Neural crest cell (in vitro differentiated cells): ENCODE data around the gene LTA. TPM values are rescaled to one million over a fixed set of nuclear protein-coding genes. Genes with fewer than 3 reads are reported as not detected.

Source experiments
- DNase-seq: peaks from one replicate; pipeline ENCODE4 v3.0.0; 2021; ENCODE audit warnings: low read depth, mixed read lengths, low spot score
- H3K27ac Mint-ChIP-seq: one replicate; pipeline ENCODE4 v1.8.0; 2021; ENCODE audit warnings: mild to moderate bottlenecking, mixed read lengths; ENCODE audit not compliant: unreplicated experiment
- H3K27me3 Mint-ChIP-seq: 2 replicates; pipeline ENCODE4 v1.8.0; 2021; ENCODE audit warnings: low read depth, mild to moderate bottlenecking, mixed read lengths
- H3K36me3 Mint-ChIP-seq: 2 replicates; pipeline ENCODE4 v1.8.0; 2021; ENCODE audit warnings: low read depth, mild to moderate bottlenecking, mixed read lengths
- H3K4me1 Mint-ChIP-seq: 2 replicates; pipeline ENCODE4 v1.8.0; 2021; ENCODE audit warnings: mixed read lengths
- H3K4me3 Mint-ChIP-seq: one replicate; pipeline ENCODE4 v1.8.0; 2021; ENCODE audit warnings: mild to moderate bottlenecking, mixed read lengths
- H3K9me3 Mint-ChIP-seq: 2 replicates; pipeline ENCODE4 v1.8.0; 2021; ENCODE audit warnings: mixed read lengths
- total RNA-seq: library from RNA; stranded (reverse); gene quantifications from 2 replicates; pipeline ENCODE4 v1.2.1, GENCODE V29; 2021
- TF ChIP-seq, protein P1 (sequence below): fragments of 200-600 bp; sonication (generic); conservative IDR thresholded peaks from 2 replicates; pipeline ENCODE4 v1.5.0; 2021; ENCODE audit warnings: antibody characterized with exemption, mild to moderate bottlenecking

LTA gene
- total RNA-seq, 1 donor from 2014 or later: 0.26 TPM

DNA sequence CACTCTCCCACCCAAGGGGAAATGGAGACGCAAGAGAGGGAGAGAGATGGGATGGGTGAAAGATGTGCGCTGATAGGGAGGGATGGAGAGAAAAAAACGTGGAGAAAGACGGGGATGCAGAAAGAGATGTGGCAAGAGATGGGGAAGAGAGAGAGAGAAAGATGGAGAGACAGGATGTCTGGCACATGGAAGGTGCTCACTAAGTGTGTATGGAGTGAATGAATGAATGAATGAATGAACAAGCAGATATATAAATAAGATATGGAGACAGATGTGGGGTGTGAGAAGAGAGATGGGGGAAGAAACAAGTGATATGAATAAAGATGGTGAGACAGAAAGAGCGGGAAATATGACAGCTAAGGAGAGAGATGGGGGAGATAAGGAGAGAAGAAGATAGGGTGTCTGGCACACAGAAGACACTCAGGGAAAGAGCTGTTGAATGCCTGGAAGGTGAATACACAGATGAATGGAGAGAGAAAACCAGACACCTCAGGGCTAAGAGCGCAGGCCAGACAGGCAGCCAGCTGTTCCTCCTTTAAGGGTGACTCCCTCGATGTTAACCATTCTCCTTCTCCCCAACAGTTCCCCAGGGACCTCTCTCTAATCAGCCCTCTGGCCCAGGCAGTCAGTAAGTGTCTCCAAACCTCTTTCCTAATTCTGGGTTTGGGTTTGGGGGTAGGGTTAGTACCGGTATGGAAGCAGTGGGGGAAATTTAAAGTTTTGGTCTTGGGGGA lies 4.0 kb downstream of the LTA start:
- no peak overlapping the region for H3K27ac Mint-ChIP-seq
- no peak overlapping the region for H3K4me3 Mint-ChIP-seq
- H3K27me3 Mint-ChIP-seq: peaks cover 8% of the 10 kb centered on the region
- H3K36me3 Mint-ChIP-seq: no peaks in the 10 kb centered on the region
- no peak for DNase-seq
- TF ChIP-seq, protein P1, sequence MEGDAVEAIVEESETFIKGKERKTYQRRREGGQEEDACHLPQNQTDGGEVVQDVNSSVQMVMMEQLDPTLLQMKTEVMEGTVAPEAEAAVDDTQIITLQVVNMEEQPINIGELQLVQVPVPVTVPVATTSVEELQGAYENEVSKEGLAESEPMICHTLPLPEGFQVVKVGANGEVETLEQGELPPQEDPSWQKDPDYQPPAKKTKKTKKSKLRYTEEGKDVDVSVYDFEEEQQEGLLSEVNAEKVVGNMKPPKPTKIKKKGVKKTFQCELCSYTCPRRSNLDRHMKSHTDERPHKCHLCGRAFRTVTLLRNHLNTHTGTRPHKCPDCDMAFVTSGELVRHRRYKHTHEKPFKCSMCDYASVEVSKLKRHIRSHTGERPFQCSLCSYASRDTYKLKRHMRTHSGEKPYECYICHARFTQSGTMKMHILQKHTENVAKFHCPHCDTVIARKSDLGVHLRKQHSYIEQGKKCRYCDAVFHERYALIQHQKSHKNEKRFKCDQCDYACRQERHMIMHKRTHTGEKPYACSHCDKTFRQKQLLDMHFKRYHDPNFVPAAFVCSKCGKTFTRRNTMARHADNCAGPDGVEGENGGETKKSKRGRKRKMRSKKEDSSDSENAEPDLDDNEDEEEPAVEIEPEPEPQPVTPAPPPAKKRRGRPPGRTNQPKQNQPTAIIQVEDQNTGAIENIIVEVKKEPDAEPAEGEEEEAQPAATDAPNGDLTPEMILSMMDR: no peak
- H3K9me3 Mint-ChIP-seq: no peaks in the 10 kb centered on the region
- H3K4me1 Mint-ChIP-seq: peaks cover 7% of the 10 kb centered on the region

DNA sequence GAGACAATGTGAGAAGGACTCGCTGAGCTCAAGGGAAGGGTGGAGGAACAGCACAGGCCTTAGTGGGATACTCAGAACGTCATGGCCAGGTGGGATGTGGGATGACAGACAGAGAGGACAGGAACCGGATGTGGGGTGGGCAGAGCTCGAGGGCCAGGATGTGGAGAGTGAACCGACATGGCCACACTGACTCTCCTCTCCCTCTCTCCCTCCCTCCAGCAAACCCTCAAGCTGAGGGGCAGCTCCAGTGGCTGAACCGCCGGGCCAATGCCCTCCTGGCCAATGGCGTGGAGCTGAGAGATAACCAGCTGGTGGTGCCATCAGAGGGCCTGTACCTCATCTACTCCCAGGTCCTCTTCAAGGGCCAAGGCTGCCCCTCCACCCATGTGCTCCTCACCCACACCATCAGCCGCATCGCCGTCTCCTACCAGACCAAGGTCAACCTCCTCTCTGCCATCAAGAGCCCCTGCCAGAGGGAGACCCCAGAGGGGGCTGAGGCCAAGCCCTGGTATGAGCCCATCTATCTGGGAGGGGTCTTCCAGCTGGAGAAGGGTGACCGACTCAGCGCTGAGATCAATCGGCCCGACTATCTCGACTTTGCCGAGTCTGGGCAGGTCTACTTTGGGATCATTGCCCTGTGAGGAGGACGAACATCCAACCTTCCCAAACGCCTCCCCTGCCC lies 4.9 kb downstream of the LTA start:
- Mint-ChIP-seq H3K36me3 (no peaks in the 10 kb centered on the region), H3K4me3 (no peak overlapping the region), H3K4me1 (peaks cover 16% of the 10 kb centered on the region), H3K27ac (peak overlapping the region; percentile 35), H3K9me3 (no peaks in the 10 kb centered on the region), H3K27me3 (peaks cover 18% of the 10 kb centered on the region)
- TF ChIP-seq, protein P1: no peak
- no peak for DNase-seq

DNA sequence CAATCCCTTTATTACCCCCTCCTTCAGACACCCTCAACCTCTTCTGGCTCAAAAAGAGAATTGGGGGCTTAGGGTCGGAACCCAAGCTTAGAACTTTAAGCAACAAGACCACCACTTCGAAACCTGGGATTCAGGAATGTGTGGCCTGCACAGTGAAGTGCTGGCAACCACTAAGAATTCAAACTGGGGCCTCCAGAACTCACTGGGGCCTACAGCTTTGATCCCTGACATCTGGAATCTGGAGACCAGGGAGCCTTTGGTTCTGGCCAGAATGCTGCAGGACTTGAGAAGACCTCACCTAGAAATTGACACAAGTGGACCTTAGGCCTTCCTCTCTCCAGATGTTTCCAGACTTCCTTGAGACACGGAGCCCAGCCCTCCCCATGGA lies 5.5 kb downstream of the LTA start:
- TF ChIP-seq, protein P1: no peak
- H3K9me3 Mint-ChIP-seq: no peaks in the 10 kb centered on the region
- no peak for DNase-seq
- H3K4me3 Mint-ChIP-seq: no peak overlapping the region
- no peaks in the 10 kb centered on the region for H3K36me3 Mint-ChIP-seq
- peaks cover 18% of the 10 kb centered on the region for H3K27me3 Mint-ChIP-seq
- H3K27ac Mint-ChIP-seq: no peak overlapping the region
- H3K4me1 Mint-ChIP-seq: peaks cover 16% of the 10 kb centered on the region

DNA sequence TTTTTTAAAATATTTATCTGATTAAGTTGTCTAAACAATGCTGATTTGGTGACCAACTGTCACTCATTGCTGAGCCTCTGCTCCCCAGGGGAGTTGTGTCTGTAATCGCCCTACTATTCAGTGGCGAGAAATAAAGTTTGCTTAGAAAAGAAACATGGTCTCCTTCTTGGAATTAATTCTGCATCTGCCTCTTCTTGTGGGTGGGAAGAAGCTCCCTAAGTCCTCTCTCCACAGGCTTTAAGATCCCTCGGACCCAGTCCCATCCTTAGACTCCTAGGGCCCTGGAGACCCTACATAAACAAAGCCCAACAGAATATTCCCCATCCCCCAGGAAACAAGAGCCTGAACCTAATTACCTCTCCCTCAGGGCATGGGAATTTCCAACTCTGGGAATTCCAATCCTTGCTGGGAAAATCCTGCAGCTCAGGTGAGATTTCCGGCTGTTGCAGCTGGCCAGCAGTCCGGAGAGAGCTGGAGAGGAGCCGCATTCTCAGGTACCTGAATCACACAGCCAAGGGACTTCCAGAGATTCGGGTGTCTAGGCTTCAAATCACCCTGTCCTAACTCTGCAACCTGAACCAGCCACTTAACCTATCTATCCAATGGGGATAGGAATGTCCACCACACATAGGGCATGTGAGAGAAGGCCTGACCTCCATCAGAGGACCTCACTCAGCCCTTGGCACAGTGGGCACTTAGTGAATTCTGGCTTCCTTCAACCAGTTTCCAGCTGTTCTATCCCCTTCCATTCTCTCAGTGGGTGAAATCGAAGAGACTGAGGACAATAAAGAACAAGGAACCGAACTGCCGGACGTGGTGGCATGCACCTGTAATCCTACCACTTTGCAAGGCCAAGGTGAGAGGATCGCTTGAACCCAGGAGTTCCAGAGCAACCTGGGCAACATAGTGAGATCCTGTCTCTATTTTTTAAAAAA lies 6.4 kb downstream of the LTA start:
- no peak overlapping the region for H3K27ac Mint-ChIP-seq
- no peaks in the 10 kb centered on the region for H3K9me3 Mint-ChIP-seq
- TF ChIP-seq, protein P1: no peak
- H3K4me1 Mint-ChIP-seq: peaks cover 16% of the 10 kb centered on the region
- DNase-seq: no peak
- H3K4me3 Mint-ChIP-seq: no peak overlapping the region
- H3K27me3 Mint-ChIP-seq: peaks cover 15% of the 10 kb centered on the region
- no peaks in the 10 kb centered on the region for H3K36me3 Mint-ChIP-seq

DNA sequence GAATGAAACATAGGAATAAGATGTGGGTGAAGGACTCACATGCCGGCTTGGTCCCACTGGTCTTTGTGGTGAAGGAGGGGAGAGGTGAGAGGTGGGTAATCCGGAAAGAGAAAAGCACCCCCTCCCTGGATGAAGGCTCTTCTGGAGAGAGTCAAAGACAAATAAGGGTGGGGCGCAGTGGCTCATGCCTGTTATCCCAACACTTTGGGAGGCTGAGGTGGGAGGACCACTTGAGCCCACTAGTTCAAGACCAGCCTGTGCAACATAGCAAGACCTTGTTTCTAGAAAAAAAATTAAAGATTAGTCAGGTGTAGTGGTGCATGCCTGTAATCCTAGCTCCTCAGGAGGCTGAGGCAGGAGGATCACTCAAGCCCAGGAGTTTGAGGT lies 7.0 kb downstream of the LTA start:
- Mint-ChIP-seq H3K27ac (no peak overlapping the region), H3K9me3 (no peaks in the 10 kb centered on the region), H3K4me3 (no peak overlapping the region), H3K36me3 (no peaks in the 10 kb centered on the region), H3K27me3 (peaks cover 15% of the 10 kb centered on the region), H3K4me1 (peaks cover 16% of the 10 kb centered on the region)
- TF ChIP-seq, protein P1: no peak
- no peak for DNase-seq
